HepG2 (cell line): Measurements from ENCODE around the gene LAIR1.

ENCODE experiments used
- ATF6 ChIP-seq: sonication (generic); formaldehyde crosslinking; conservative IDR thresholded peaks from 2 replicates; pipeline ENCODE4 v1.4.0; 2020; ENCODE audit warnings: missing genetic modification reagents
- GABPB1 ChIP-seq: IDR thresholded peaks from 2 replicates; pipeline ENCODE4 v1.6.1; 2016; ENCODE audit warnings: mild to moderate bottlenecking, missing genetic modification reagents, moderate library complexity, missing compliant biosample characterization
- KAT8 ChIP-seq: IDR thresholded peaks from 2 replicates; pipeline ENCODE4 v1.6.1; 2016; ENCODE audit warnings: missing genetic modification reagents, missing compliant biosample characterization
- ZC3H4 ChIP-seq: sonication (generic); formaldehyde crosslinking; IDR thresholded peaks from 2 replicates; pipeline ENCODE4 v1.4.0; 2020; ENCODE audit warnings: missing genetic modification reagents, borderline replicate concordance
- ZZZ3 ChIP-seq: sonication (generic); formaldehyde crosslinking; IDR thresholded peaks from 2 replicates; pipeline ENCODE4 v1.4.0; 2020; ENCODE audit warnings: missing genetic modification reagents, mild to moderate bottlenecking, borderline replicate concordance
- TF ChIP-seq, protein P1 (sequence below): sonication (generic); formaldehyde crosslinking; IDR thresholded peaks from 2 replicates; pipeline ENCODE4 v1.5.0; 2020; ENCODE audit warnings: mild to moderate bottlenecking, missing genetic modification reagents, moderate library complexity

- no peak for TF ChIP-seq KAT8 (CRISPR knock-in tag)
- TF ChIP-seq ZZZ3: no peak
- TF ChIP-seq GABPB1 (CRISPR knock-in tag): no peak
- TF ChIP-seq, protein P1, sequence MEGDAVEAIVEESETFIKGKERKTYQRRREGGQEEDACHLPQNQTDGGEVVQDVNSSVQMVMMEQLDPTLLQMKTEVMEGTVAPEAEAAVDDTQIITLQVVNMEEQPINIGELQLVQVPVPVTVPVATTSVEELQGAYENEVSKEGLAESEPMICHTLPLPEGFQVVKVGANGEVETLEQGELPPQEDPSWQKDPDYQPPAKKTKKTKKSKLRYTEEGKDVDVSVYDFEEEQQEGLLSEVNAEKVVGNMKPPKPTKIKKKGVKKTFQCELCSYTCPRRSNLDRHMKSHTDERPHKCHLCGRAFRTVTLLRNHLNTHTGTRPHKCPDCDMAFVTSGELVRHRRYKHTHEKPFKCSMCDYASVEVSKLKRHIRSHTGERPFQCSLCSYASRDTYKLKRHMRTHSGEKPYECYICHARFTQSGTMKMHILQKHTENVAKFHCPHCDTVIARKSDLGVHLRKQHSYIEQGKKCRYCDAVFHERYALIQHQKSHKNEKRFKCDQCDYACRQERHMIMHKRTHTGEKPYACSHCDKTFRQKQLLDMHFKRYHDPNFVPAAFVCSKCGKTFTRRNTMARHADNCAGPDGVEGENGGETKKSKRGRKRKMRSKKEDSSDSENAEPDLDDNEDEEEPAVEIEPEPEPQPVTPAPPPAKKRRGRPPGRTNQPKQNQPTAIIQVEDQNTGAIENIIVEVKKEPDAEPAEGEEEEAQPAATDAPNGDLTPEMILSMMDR (CRISPR knock-in tag): no peak
- TF ChIP-seq ATF6: no peak
- no peak for TF ChIP-seq ZC3H4 (CRISPR knock-in tag)
These were observed 59.6 kb downstream of the LAIR1 start for GRCh38 chr19:54305141-54305540.
